ENCODE results near the gene TRAPPC2B. TPM values are rescaled to one million over a fixed set of nuclear protein-coding genes. Genes with fewer than 3 reads are reported as not detected.

The TRAPPC2B gene
- total and polyA plus RNA-seq, 2 of the 13 experiments (the other 11 are each of a cell fraction or from before 2014, with no cell fraction given): 13.3 to 17.7 TPM

- TF ChIP-seq TFDP1 (CRISPR knock-in tag; IDR thresholded peaks at IDR 0.05; ENCODE audit: borderline replicate concordance) (peak; percentile 48; the same call in 1 of the 2 replicates), KLF16 (CRISPR knock-in tag; IDR thresholded peaks at IDR 0.05) (no peak; a peak in 1 of 4 replicates), GLMP (CRISPR knock-in tag; IDR thresholded peaks at IDR 0.05; ENCODE audit: borderline replicate concordance) (no peak), ZNF740 (CRISPR knock-in tag; IDR thresholded peaks at IDR 0.05) (no peak), RARA (CRISPR knock-in tag; IDR thresholded peaks at IDR 0.05) (no peak), MXD3 (CRISPR knock-in tag; IDR thresholded peaks at IDR 0.05) (0 out of 2 replicates have a peak, but pooled peaks have one; percentile 7), ZBTB44 (CRISPR knock-in tag; IDR thresholded peaks at IDR 0.05) (no peak), ZNF7 (CRISPR knock-in tag; IDR thresholded peaks at IDR 0.05) (no peak), CEBPB (IDR thresholded peaks at IDR 0.05; ENCODE audit: borderline replicate concordance, low read depth, low read length) (no peak), ZNF720 (CRISPR knock-in tag; IDR thresholded peaks at IDR 0.05) (no peak), ZNF557 (CRISPR knock-in tag; IDR thresholded peaks at IDR 0.05) (no peak), ZNF331 (CRISPR knock-in tag; IDR thresholded peaks at IDR 0.05) (no peak), MEF2D (CRISPR knock-in tag; IDR thresholded peaks at IDR 0.05) (0 out of 2 replicates have a peak, but pooled peaks have one; percentile 51), ZNF564 (CRISPR knock-in tag; IDR thresholded peaks at IDR 0.05) (no peak), RCOR2 (CRISPR knock-in tag; IDR thresholded peaks at IDR 0.05) (no peak), PREB (CRISPR knock-in tag; IDR thresholded peaks at IDR 0.05) (no peak), MLXIP (CRISPR knock-in tag; IDR thresholded peaks at IDR 0.05; ENCODE audit: borderline replicate concordance) (no peak), MAFF (IDR thresholded peaks at IDR 0.05; ENCODE audit: low read depth, low read length) (no peak), FIP1L1 (IDR thresholded peaks at IDR 0.05; ENCODE audit: borderline replicate concordance, insufficient read depth, low read depth, low read length) (no peak), RXRA (CRISPR knock-in tag; IDR thresholded peaks at IDR 0.05) (peak; percentile 47; the same call in 1 of the 2 replicates)
Measured at GRCh38 chr19:57320180-57321084, 42.9 kb upstream of the TRAPPC2B start, which contains the start of gene ZNF543 (continued).
